Testis (tissue), 2 donors: Measurements from ENCODE around the gene SERTM2.

Experiments
- CTCF ChIP-seq, 3 experiments: fragments of 450-650 bp in 2 of 3; fragments of 200-600 bp in 1 of 3; sonication (generic) in 1 of 3; IDR thresholded peaks; one replicate each; pipeline ENCODE4 v1.5.1; 2016 to 2019; ENCODE audit warnings: antibody characterized with exemption in 3 of 3, mild to moderate bottlenecking in 2 of 3, moderate library complexity in 1 of 3
- POLR2A ChIP-seq: fragments of 450-650 bp; IDR thresholded peaks from one replicate; pipeline ENCODE4 v1.6.1; 2017; ENCODE audit warnings: antibody characterized with exemption, mild to moderate bottlenecking, moderate library complexity

- no peak for TF ChIP-seq POLR2A
- no peak for TF ChIP-seq CTCF (IDR thresholded peaks at IDR 0.05)
Measured at GRCh38 chrX:111543212-111543741, 31.8 kb downstream of the SERTM2 start.
